GM12873 (cell line): Measurements from ENCODE around the gene SNTA1.

Experiments
- TF ChIP-seq, protein P1 (sequence below): IDR thresholded peaks from 2 replicates; pipeline ENCODE4 v1.5.1; 2012; ENCODE audit warnings: low read depth, mild to moderate bottlenecking, moderate library complexity, low read length, control low read depth; ENCODE audit not compliant: insufficient read depth; ENCODE audit errors: missing control alignments

Gene SNTA1

DNA sequence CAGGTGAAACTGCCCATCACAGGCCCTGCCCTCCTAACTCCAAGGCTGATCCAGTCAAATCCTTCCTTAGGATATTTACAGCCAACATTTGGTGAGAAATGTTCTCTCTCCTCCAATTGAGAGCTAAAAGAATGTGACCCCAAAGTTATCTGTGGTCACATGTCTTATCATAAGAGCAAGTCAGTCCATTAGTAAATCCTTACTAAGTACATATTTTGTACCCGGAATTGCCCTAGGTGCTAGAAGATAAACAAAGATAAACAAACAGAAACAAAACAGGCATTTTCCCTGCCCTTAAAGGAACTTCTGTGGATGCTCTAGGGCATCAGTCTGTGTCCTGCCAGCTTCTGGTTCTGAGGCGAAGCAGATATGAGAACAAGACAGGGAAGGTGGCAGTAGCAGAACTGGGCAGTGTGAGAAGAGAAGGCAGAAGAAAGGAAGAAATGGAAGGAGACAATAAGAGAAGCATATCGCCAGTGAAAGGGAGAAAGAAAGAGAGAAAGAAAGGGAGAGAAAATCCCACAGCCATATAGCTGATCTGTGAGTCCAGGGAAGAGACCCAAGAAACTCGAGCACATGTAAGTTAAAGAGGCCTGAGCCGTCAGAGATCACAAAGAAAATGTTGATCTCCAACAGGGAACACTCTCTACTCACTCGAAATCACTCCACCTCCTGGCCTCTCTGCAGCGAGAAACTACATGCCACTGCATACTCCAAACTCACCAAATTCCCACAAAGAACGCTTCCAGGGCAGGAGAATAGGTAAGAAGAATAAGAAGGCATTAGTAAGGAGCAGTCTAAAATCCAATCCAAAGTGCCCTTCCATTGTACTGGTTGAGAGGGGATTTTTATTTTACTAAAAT lies 83.9 kb downstream of the SNTA1 start:
- TF ChIP-seq, protein P1, sequence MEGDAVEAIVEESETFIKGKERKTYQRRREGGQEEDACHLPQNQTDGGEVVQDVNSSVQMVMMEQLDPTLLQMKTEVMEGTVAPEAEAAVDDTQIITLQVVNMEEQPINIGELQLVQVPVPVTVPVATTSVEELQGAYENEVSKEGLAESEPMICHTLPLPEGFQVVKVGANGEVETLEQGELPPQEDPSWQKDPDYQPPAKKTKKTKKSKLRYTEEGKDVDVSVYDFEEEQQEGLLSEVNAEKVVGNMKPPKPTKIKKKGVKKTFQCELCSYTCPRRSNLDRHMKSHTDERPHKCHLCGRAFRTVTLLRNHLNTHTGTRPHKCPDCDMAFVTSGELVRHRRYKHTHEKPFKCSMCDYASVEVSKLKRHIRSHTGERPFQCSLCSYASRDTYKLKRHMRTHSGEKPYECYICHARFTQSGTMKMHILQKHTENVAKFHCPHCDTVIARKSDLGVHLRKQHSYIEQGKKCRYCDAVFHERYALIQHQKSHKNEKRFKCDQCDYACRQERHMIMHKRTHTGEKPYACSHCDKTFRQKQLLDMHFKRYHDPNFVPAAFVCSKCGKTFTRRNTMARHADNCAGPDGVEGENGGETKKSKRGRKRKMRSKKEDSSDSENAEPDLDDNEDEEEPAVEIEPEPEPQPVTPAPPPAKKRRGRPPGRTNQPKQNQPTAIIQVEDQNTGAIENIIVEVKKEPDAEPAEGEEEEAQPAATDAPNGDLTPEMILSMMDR = no peak
